Measurements from ENCODE around the gene LCMT1.
"Not testable (repeated sequence)": the region's sequence is repeated elsewhere in the genome, so short reads cannot be mapped to it uniquely, and the experiment has no call there.

Gene LCMT1

GRCh38 chr16:25176136-25176535, 64.6 kb downstream of the LCMT1 start:
- TF ChIP-seq POLR2AphosphoS5 (IDR thresholded peaks at IDR 0.05; ENCODE audit: low read depth), result no peak
- no peak for TF ChIP-seq CTCF (IDR thresholded peaks at IDR 0.05; ENCODE audit: insufficient read depth, low read length)
- TF ChIP-seq GABPA (IDR thresholded peaks at IDR 0.05; ENCODE audit: low read depth), result no peak
- TF ChIP-seq SPI1 (IDR thresholded peaks at IDR 0.05; ENCODE audit: borderline replicate concordance, low read depth), result no peak
- no peak for TF ChIP-seq REST (IDR thresholded peaks at IDR 0.05; ENCODE audit: insufficient replicate concordance, low read depth)
- Histone ChIP-seq H3K27me3 (ENCODE audit: insufficient read depth, poor library complexity, severe bottlenecking) (no peaks in the 10 kb centered on the region), H3K27ac (replicated peaks) (no peak overlapping the region), H3K4me3 (replicated peaks; ENCODE audit: insufficient read depth, low read length) (no peak overlapping the region)
- DNase-seq (ENCODE audit: low read depth in 1 of 2, low spot score in 1 of 2), result no peak

GRCh38 chr16:25177512-25177830, 65.9 kb downstream of the LCMT1 start:
- peak in 1 of 2 experiments; percentile 11 for DNase-seq (ENCODE audit: low read depth in 1 of 2, low spot score in 1 of 2)
- Histone ChIP-seq H3K27ac (replicated peaks) (no peak overlapping the region), H3K4me3 (replicated peaks; ENCODE audit: insufficient read depth, low read length) (no peak overlapping the region), H3K27me3 (ENCODE audit: insufficient read depth, poor library complexity, severe bottlenecking) (no peaks in the 10 kb centered on the region)
- no peak for TF ChIP-seq POLR2AphosphoS5 (IDR thresholded peaks at IDR 0.05; ENCODE audit: low read depth)

GRCh38 chr16:25177831-25178688, 66.5 kb downstream of the LCMT1 start:
- peak in 1 of 2 experiments; percentile 10 for DNase-seq (ENCODE audit: low read depth in 1 of 2, low spot score in 1 of 2)
- no peaks in the 10 kb centered on the region for H3K27me3 ChIP-seq (ENCODE audit: insufficient read depth, poor library complexity, severe bottlenecking)
- no peak overlapping the region for H3K27ac ChIP-seq (replicated peaks)
- H3K4me3 ChIP-seq (replicated peaks; ENCODE audit: insufficient read depth, low read length), result no peak overlapping the region
- TF ChIP-seq GABPA (IDR thresholded peaks at IDR 0.05; ENCODE audit: low read depth) (no peak), SPI1 (IDR thresholded peaks at IDR 0.05; ENCODE audit: borderline replicate concordance, low read depth) (no peak), REST (IDR thresholded peaks at IDR 0.05; ENCODE audit: insufficient replicate concordance, low read depth) (no peak), CTCF (IDR thresholded peaks at IDR 0.05; ENCODE audit: insufficient read depth, low read length) (no peak), POLR2AphosphoS5 (IDR thresholded peaks at IDR 0.05; ENCODE audit: low read depth) (no peak)

- not testable (repeated sequence) for H3K27me3 ChIP-seq (ENCODE audit: insufficient read depth, poor library complexity, severe bottlenecking); H3K4me3 ChIP-seq (replicated peaks; ENCODE audit: insufficient read depth, low read length); H3K27ac ChIP-seq (replicated peaks); DNase-seq (ENCODE audit: low read depth in 1 of 2, low spot score in 1 of 2)
Observed at GRCh38 chr16:25181236-25181635, 69.7 kb downstream of the LCMT1 start.

- no peak for DNase-seq (ENCODE audit: low read depth in 1 of 2, low spot score in 1 of 2)
- no peak overlapping the region for H3K27ac ChIP-seq (replicated peaks)
- no peak overlapping the region for H3K4me3 ChIP-seq (replicated peaks; ENCODE audit: insufficient read depth, low read length)
- TF ChIP-seq GABPA (IDR thresholded peaks at IDR 0.05; ENCODE audit: low read depth) (no peak), REST (IDR thresholded peaks at IDR 0.05; ENCODE audit: insufficient replicate concordance, low read depth) (no peak), CTCF (IDR thresholded peaks at IDR 0.05; ENCODE audit: insufficient read depth, low read length) (no peak), SPI1 (IDR thresholded peaks at IDR 0.05; ENCODE audit: borderline replicate concordance, low read depth) (no peak), POLR2AphosphoS5 (IDR thresholded peaks at IDR 0.05; ENCODE audit: low read depth) (no peak)
- no peaks in the 10 kb centered on the region for H3K27me3 ChIP-seq (ENCODE audit: insufficient read depth, poor library complexity, severe bottlenecking)
Observed at GRCh38 chr16:25184771-25185170, 73.2 kb downstream of the LCMT1 start.
